CD4-positive, alpha-beta T cell treated with Interleukin-10 for 1 hour (primary cell): ENCODE measurements around the gene HDGFL2.

ENCODE experiments used
- DNase-seq: peaks from one replicate; pipeline ENCODE4 v3.0.0-alpha.2; 2020

The HDGFL2 gene

DNA sequence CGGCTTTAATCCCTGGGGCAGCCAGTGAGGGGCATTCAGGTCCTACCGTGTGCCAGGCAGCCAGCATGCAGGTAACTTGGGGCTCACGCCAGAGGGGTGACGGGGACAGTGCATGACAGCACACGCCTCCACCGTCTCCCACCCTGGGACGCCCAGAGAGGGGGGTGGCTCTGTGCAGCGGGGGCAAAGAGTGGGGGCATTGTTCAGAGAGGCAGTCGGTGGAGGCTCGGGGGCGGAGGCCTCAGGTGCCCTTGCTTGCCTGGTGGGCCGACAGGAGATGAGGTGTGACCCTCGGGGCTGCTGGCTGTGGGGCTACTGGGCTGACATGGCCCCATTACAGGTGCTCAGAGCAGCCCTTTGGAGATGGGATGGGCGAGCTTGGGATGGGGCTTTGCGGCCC lies 27.8 kb downstream of the HDGFL2 start:
- no peak for DNase-seq

DNA sequence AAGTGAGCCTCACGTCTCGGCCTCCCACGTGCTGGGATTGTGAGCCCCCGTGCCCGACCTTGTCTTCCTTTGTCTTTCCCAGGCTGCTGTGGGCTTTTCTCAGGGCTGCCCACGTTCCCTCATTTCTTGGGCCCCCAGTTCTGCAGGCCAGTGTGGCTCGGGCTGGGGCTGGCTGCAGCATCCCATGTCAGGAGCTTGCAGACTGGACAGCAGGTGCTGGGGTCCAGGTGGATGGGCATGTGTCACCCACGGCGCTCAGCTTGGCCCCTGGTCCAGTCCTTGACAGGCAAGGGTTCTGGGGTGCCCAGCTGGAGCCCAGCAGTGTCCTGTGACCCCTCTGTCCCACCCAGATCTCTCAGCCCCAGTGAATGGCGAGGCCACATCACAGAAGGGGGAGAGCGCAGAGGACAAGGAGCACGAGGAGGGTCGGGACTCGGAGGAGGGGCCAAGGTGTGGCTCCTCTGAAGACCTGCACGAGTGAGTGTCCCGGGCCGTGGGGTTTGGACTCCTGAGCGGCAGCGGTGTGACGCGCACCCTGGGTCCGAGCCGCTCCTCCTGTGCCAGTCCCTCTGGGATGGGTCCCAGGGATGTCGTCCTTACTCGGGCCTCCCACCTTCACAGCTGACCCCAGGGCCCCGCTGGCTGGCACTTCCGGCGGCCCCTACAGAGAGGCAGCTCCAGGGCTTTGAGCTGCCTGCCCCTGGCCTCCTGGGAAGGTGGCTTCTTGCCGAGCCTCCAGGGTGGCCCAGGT lies 28.9 kb downstream of the HDGFL2 start:
- no peak for DNase-seq

DNA sequence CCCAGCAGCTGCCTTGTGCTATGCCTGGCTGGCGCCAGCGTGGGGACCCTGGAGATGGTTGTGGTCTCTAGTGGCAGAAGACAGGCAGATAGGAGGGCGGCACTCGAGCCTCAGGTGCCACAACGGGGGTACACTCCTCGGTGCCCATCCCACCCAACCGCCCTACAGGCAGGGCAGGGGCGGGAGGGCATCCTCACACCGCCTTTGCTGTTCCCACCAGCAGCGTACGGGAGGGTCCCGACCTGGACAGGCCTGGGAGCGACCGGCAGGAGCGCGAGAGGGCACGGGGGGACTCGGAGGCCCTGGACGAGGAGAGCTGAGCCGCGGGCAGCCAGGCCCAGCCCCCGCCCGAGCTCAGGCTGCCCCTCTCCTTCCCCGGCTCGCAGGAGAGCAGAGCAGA lies 29.6 kb downstream of the HDGFL2 start:
- DNase-seq = no peak

DNA sequence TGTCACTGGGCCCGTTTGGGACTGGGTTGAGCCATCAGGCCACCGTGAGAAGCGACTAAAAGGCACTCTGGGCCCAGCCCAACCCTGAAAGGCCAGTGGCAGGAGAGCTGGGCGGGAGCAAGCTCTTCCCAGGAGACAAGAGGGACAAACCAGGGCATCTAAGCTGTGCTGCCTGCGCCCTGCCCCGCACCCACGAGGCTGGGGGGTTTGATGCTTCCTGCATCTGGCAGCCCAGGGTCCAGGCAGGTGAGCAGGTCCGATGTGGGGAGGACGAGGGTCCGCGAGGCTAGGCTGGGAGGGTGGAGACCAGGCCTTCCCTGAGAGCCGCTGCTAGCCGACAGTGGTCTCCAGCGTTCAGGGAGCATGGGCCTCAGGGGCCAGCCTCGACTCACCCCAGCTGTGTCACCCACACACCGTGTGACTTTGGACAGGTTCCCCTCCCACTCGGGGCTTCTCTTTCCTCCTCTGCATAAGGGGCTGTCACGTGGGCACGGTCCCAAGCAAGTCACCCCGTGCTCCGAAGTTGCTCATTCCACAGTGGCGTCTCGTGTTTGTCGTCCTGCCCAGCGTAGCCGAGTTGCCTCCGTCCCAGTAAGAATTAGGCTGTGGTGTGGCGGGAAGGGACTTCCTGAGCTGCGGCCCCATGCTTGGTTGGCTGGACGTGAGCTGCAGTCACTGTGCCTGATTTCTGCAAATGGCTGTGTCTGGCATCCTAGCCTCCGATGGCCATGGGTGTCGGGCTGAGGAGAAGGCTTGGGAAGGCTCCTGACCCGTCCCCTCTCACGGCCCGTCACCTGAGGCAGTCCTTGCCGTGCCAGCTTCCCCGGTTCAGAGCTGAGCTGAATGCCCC lies 30.4 kb downstream of the HDGFL2 start:
- DNase-seq = no peak

DNA sequence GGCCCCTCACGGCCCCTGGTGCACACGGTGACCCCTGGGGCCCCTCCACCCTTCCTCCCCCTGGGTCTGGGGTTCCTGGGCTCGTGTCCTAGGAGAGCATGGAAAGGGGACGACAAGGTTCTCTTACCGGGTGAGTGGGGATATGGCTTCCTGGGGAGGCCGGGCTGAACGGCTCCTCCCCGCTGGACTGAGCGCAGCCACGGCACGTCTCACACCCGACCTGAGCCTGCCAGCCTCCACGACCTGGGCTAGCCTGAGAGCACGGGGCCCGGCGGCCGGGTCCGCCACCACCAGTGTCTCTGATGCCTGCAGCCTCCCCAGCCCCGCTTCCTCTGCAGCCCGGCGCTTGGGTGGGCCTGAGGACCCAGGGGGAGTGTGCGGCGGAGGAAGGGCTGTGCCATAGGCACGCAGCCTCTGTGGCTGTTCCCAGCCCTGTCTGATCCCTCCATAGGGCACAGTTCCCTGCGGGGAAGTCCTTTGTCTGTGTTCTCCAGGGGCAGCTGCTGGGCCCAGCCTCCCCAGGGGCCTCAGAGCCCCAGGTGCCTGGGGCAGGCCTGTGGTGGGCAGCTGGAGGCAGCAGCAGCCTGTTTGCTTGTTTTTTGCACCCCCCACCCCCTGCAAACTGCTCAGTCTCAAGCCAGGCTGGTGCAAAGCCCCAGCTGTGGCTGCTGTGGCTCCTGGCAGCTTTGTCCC lies 31.2 kb downstream of the HDGFL2 start:
- DNase-seq = no peak

DNA sequence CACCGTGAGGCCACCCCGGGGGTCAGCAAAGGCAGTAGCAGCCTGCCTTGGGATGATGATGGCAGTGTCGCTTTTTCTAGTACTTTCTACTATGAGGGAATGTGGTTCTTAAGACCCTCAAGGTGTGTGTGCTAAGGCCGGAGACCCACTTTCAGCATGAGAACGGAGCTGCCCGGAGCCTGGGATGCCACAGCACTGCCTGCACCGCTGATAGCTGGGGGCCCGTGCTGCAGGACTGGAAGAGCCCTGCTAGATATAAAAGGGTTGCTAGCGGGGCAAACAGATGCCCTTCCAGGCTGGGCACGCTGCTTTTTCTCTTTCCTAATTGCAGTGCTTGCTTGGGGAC lies 31.7 kb downstream of the HDGFL2 start:
- DNase-seq = no peak

DNA sequence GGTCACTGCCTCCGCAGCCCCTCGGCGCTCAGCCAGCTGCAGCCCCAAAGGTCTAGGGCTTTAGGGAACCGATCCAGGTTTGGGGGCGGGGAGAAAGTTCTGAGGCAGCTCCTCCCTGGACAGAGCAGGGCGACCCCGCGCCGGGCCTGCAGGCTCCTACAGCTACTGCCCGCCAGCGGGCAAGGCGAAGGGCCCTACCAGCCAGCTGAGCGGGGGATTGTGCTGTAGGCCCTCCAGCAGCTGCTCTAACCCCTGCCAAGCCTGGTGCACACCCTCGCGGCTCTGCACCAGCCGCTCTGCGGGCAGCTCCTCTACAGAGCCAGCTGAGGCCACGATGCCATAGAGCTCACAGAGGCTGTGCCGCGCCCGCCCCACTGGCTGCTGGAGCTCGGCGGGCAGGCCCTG lies 32.2 kb downstream of the HDGFL2 start:
- no peak for DNase-seq

DNA sequence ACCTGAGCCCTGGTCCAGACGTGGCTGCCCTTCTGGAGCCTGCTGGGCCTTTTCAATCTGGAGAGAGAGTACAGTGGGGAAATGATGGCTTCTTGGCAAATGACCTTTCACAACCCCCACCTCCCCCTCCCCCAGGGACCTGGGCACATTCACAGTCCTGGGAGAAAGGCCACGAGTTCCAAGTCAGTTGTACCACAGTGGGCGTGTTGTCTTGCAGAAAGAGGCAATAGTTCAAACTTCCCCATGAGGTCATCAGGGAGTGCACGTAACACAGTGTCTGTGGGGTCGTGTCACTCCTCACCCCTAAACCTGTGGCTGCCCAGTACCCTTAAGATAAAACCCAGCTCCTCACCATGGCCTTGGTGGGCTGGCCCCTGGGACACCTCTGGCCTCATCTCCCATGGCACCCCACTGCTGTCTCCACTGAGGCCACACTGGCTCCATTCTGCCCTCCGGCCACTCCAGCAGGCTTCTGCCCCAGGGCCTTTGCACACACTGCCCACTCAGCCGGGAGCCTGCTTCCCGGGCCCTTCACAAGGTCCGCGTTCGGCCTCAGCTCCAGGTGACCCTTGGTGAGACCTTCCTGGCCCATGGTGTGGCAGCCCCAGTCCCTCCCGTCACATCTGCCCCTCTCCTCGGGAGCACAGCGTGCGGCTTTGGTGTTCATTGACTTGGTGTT lies 32.9 kb downstream of the HDGFL2 start:
- no peak for DNase-seq

DNA sequence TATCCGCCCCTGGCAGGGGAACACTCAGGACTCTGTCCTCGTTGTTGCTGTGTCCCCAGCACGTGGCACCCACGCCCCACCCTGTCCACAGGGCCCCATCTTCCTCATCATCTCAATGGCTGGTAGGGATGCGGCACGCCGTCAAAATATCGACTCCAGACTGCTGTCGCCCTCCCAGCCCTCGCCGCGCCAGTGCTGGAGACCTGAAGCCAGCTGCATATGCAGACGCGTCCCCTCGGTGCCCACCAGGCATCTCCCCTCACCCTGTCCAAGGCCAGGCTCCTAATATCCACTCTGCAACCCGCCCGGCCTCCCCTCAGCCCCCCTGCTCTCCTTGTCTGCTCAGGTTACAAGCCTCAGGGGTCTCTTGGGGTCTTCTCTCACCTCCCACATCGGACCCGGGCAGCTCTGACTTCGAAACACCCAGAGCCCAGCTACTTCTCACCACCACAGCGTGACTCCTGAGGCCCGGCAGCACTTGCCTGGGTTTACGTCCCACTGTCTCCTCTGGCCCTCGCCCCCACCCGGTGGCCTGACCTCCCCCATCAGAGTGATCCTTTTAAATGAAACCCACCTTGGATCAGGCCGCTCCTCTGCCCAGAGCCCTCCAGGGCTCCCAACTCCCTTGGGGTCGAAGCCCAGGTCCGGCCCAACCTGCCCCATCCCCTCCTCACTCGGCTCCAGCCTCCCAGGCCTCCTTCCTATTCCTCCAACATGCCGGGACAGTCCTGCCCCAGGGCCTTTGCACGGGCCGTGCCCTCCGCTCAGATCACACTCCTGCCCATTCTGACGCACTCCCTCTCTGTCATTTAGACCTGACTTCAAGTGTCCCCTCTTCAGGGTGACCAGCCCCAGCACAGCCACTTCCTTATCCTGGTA lies 33.7 kb downstream of the HDGFL2 start:
- DNase-seq = no peak

DNA sequence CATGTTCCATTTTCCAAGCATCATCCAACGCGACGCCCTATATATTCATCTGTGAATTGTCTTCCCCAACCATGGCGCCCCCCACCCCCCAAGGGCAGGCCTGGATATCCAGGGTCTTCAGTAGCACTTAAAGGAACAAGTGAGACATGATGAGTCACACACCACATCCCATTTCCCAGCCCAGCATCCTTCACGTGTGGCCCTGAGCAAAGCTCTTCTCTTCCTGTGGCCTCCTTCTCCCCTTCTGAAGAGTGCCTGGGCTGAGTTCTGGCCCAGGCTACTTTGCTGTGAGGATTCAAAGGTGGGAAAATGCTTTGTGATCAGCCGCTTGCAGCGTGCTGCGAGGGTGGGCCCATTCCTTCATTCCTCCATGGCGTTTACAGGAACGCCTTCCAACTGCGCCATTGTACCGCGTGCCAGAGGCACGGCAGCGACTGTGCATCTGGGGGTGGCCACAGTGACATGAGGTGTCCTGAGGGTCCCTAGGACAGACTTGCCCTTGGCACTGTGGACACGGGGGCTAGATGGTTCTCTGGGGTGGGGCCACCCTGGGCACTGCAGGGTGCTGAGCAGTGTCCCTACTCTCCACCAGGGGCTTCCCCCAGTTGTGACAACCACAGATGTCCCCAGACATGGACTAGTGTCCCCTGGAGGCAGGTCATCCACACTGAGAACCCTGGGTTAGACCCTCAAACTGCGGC lies 34.5 kb downstream of the HDGFL2 start:
- DNase-seq = no peak

DNA sequence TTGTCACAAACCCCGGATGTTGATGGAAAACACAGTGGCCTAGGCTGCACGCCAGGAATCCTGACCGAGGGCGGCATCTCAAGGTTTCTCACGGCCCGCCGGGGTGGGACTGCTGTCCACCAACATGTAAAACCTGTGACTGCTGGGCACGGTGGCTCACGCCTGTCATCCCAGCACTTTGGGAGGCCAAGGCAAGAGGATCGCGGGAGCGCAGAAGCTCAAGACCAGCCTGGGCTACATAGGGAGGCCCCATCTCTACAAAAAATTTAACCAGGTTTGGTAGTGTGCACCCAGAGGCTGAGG lies 35.0 kb downstream of the HDGFL2 start:
- DNase-seq = no peak

DNA sequence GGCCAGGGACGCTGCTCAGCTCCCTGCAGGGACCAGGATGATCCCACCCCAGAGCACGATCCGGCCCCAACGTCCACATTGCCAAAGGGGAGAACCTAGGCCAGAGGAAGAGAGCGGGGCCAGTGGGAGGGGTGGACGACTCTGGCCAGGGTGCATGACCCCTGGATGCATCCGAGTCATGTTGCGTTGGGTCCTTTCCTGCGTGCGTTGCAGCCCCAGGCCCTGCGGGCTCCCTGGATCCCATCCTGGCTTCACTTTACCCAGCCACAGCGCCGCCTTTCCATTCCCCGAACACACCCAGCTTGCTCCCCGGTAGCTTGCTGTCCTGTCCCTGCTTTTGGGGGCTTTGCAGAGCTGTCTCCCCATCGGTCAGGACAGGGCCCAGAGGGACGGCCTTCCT lies 35.7 kb downstream of the HDGFL2 start:
- no peak for DNase-seq

DNA sequence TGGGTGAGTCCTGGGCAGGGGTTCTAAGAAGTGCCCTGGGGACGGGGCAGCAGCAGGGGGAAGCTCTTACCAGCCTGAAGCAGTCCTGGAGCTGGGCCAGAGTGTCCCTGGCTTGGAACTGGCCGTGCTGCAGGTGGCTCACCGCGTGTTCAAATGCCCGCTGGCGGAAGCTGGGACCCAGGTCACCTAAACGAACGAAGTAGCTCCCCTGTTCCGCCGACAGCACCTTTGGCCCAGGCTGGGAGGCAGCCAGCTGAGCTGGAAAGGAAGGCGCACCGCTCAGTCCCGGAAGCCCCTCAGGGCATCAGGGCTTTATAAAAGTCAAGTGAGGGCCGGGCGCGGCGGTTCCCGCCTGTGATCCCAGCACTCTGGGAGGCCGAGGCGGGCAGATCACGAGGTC lies 36.6 kb downstream of the HDGFL2 start:
- no peak for DNase-seq

DNA sequence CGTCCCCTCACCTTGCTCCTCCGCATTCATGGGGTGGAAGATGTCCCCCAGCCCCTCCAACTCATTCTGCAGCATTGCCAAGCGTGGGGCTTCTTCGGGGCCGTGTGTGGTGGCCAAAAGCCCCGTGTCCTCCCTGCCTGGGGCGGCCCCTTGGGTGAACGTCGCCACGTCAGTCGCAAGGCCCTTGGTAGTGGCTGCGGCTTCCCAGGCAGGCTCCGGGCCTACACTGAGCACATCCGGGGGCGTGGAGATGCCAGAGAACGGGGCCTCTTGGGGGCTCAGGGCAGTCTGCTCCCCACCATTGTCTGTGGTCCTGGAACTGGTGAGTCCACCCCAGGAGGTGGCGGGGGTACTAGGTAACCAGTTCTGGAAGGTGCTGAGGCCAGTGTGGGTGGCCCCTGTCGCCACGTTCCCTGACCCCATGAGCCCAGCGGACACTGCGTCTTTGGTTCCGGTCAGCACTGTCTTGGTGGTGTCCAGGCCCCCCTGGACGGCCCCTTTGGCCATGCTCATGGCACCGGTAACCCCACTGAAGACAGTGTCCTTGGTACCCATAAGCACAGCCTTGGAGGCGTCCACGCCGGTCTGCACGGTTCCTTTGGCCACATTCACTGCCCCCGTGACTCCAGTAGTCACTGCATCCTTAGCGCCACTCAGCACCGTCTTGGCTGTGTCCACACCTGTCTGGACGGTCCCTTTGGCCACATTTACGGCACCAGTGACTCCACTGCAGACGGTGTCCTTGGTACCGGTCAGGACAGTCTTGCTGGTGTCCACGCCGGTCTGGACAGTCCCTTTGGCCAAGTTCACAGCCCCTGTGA lies 38.5 kb downstream of the HDGFL2 start:
- DNase-seq = no peak

DNA sequence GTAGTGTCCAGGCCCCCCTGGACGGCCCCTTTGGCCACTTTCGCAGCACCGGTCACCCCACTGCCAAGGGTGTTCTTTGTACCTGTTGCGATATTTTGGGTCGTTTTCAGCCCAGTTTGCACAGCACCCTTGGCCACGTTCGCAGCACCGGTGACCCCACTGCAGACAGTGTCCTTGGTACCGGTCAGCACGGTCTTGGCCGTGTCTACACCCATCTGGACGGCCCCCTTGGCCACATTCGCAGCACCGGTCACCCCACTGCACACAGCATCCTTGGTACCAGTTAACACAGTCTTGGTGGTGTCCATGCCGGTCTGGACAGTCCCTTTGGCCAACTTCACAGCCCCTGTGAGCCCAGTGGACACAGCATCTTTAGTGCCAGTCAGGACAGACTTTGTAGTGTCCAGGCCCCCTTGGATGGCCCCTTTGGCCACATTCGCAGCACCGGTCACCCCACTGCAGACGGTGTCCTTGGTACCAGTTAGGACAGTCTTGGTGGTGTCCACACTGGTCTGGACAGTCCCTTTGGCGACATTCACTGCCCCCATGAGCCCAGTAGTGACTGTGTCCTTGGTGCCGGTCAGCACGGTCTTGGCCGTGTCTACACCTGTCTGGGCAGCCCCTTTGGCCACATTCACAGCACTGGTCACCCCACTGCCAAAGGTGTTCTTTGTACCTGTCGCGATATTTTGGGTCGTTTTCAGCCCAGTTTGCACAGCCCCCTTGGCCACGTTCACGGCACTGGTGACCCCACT lies 39.4 kb downstream of the HDGFL2 start:
- no peak for DNase-seq

DNA sequence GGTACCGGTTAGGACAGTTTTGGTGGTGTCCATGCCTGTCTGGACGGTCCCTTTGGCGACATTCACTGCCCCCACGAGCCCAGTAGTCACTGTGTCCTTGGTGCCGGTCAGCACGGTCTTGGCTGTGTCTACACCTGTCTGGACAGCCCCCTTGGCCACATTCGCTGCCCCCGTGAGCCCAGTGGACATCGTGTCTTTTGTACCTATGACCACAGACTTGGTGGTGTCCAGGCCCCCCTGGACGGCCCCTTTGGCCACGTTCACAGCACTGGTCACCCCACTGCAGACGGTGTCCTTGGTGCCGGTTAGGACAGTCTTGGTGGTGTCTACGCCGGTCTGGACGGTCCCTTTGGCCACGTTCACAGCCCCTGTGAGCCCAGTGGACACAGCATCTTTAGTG lies 40.0 kb downstream of the HDGFL2 start:
- DNase-seq = no peak

DNA sequence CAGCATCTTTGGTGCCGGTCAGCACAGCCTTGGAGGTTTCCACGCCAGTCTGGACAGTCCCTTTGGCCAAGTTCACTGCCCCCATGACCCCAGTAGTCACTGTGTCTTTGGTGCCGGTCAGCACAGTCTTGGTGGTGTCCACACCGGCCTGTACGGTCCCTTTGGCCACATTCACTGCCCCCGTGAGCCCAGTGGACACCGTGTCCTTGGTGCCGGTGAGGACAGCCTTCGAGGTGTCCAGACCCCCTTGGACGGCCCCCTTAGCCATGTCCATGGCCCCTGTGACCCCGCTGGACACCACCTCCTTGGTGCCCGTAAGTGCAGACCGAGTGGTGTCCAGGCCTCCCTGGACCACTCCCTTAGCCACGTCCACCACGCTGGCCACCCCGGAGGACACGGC lies 41.2 kb downstream of the HDGFL2 start:
- DNase-seq = no peak

DNA sequence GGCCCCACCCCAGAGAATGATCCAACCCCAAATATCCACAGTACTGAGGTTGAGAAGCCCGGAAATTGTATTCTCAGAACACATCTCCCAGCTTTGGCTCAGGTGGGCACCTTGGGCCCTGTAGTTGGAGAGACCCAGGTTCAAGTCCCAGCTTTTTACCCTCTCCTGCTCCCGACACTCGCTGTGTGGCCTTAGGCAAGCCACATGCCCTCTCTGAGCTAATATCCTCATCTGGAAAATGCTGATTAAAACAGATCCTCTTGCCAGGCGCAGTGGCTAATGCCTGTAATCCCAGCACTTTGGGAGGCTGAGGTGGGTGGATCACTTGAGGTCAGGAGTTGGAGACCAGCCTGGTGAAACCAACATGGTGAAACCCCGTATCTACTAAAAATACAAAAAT lies 43.6 kb downstream of the HDGFL2 start:
- DNase-seq = no peak

DNA sequence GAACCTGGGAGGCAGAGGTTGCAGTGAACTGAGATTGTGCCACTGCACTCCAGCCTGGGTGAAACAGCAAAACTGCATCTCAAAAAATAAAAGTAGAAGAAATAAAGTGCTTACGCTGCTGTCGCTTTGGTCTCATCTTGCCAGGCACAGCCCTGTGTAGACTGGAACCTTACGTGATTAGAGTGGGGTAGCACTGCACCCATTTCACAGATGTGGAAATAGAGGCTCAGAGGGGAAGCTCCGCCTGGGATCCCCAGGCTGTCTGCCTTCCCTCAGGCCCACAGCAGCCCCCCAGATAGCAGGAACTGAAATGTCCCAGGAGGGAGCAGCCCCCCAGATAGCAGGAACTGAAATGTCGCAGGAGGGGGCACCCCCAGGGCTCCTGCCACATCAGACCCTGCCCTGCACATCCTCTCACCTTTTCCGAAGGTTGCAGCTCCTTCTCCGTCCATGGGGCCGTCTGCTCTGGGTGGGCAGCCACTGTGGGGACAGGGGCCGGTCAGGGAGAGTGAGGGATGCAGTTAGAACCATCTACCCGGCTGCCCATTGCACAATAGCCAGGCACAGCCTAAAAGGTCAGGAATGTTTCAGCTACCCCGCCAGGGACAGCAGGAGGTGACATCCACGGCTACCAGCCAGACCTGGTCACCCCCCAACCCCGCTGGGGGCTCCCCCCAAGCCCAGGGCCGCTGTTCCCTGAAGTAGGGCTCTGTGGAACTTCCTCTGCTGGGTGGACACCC lies 44.3 kb downstream of the HDGFL2 start:
- no peak for DNase-seq

DNA sequence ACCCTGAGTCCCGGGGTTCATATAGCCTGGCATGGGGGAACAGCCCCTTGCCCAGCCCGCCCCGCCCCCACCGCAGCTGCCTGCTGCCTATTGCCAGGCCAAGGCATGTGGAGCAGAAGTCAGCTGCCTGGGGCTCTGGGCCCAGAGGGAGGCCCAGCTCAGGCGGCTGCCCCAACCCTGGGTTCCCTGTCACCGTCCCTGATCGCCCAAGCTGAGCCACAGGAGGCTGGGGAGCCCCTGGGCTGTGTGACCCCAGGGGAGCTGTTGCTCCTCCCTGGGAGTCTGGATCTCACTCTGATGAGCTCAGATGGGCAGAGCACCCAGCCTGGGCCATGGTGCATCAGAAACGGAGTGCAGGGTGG lies 44.8 kb downstream of the HDGFL2 start:
- no peak for DNase-seq
